ENCODE data around the gene PTGIR.

- TF ChIP-seq CTCF (conservative IDR thresholded peaks at IDR 0.05; ENCODE audit: low read length) = no peak
- TF ChIP-seq EZH2phosphoT487 (IDR thresholded peaks at IDR 0.05; ENCODE audit: borderline replicate concordance) = no peak
These were observed 1.6 kb upstream of the PTGIR start for GRCh38 chr19:46626446-46626845.
